OCI-LY7 (cell line): ENCODE results near the gene DDX42. TPM values are rescaled to one million over a fixed set of nuclear protein-coding genes. Genes with fewer than 3 reads are reported as not detected.
A peak's percentile ranks its signal among the peaks of the same experiment; 100 is the strongest.

Experiments used
- BruUV-seq: library from RNA; stranded (reverse); fragments of 400-500 nt; replicated peaks from 2 replicates; lab custom pipeline; 2021; lab: Mats Ljungman, UMichigan
- CTCF ChIA-PET: fragments of 300-600 bp; sonication (Branson Sonifier 250); formaldehyde crosslinking; loops from one replicate; lab custom pipeline; 2022; ENCODE audit warnings: antibody characterized with exemption; ENCODE audit not compliant: unreplicated experiment; lab: Charles Lee
- POLR2A ChIA-PET: fragments of 300-600 bp; sonication (Branson Sonifier 250); formaldehyde crosslinking; loops from one replicate; lab custom pipeline; 2022; ENCODE audit warnings: antibody characterized with exemption; lab: Charles Lee
- DNase-seq: peaks from one replicate; pipeline ENCODE4 v3.0.0-alpha.2; 2015; ENCODE audit warnings: low spot score
- H2AFZ ChIP-seq: fragments of 200-600 bp; sonication (generic), shearing (Covaris generic); 2 replicates; pipeline ENCODE4 v1.6.1; 2014; ENCODE audit warnings: mild to moderate bottlenecking, antibody characterized with exemption, low read length, moderate library complexity
- H3K27ac ChIP-seq: fragments of 200-600 bp; sonication (generic); 2 replicates; pipeline ENCODE4 v1.5.1; 2014; ENCODE audit warnings: mixed run types, low read depth, mild to moderate bottlenecking, moderate library complexity, low read length, inconsistent platforms; ENCODE audit not compliant: poor library complexity, severe bottlenecking
- H3K36me3 ChIP-seq: fragments of 200-600 bp; sonication (generic); 2 replicates; pipeline ENCODE4 v1.6.1; 2014; ENCODE audit warnings: mild to moderate bottlenecking, antibody characterized with exemption, low read length, moderate library complexity, mixed read lengths; ENCODE audit not compliant: insufficient read depth
- H3K4me1 ChIP-seq: fragments of 200-600 bp; sonication (generic); 2 replicates; pipeline ENCODE4 v1.5.1; 2014; ENCODE audit warnings: mild to moderate bottlenecking, low read length; ENCODE audit not compliant: insufficient read depth, poor library complexity, severe bottlenecking
- H3K4me2 ChIP-seq: fragments of 200-600 bp; sonication (generic); 2 replicates; pipeline ENCODE4 v1.6.1; 2014; ENCODE audit warnings: mild to moderate bottlenecking, low read length
- H3K4me3 ChIP-seq: fragments of 200-600 bp; sonication (generic); 2 replicates; pipeline ENCODE4 v1.5.1; 2014; ENCODE audit warnings: mild to moderate bottlenecking, low read depth, low read length; ENCODE audit not compliant: poor library complexity, severe bottlenecking
- H3K79me2 ChIP-seq: fragments of 200-600 bp; sonication (generic); 2 replicates; pipeline ENCODE4 v1.6.1; 2016; ENCODE audit warnings: low read depth, mild to moderate bottlenecking, low read length, moderate library complexity, mixed read lengths; ENCODE audit not compliant: insufficient read depth
- H3K9me2 ChIP-seq: fragments of 200-600 bp; sonication (generic); 2 replicates; pipeline ENCODE4 v1.6.1; 2016; ENCODE audit warnings: mild to moderate bottlenecking, low read length, mixed read lengths; ENCODE audit not compliant: insufficient read depth
- H3K9me3 ChIP-seq: fragments of 200-600 bp; sonication (generic); 2 replicates; pipeline ENCODE4 v1.6.1; 2014; ENCODE audit warnings: mild to moderate bottlenecking, mixed run types, low read length, mixed read lengths
- H4K20me1 ChIP-seq: fragments of 200-600 bp; sonication (generic); 2 replicates; pipeline ENCODE4 v1.6.1; 2014; ENCODE audit warnings: mild to moderate bottlenecking, antibody characterized with exemption, low read length, moderate library complexity, mixed read lengths; ENCODE audit not compliant: insufficient read depth
- EZH2phosphoT487 ChIP-seq: fragments of 200-600 bp; sonication (generic); IDR thresholded peaks from 2 replicates; pipeline ENCODE4 v1.6.1; 2018; ENCODE audit warnings: low read depth, borderline replicate concordance, mild to moderate bottlenecking, mixed run types, antibody characterized with exemption, low read length, moderate library complexity, mixed read lengths
- intact Hi-C: fragments of 100-400 bp; cut with micrococcal nuclease; formaldehyde crosslinking; loops from one replicate; pipeline ENCODE4 v1.10.0; 2022; ENCODE audit not compliant: unreplicated experiment
- total RNA-seq, 2 experiments: library from RNA; depleted of rRNA in 1 of 2; stranded (reverse); fragments of >200 nt in 1 of 2; shearing (Covaris generic) in 1 of 2; gene quantifications; 2 replicates each; pipeline ENCODE4 v1.2.3, GENCODE V29; 2014 to 2022
- TF ChIP-seq, protein P1 (sequence below): fragments of 200-600 bp; sonication (generic); conservative IDR thresholded peaks from 2 replicates; pipeline ENCODE4 v1.5.1; 2014; ENCODE audit warnings: mild to moderate bottlenecking, antibody characterized with exemption, low read length, moderate library complexity, mixed read lengths

The DDX42 gene
- total RNA-seq, 2 experiments from 2014 or later: 85.1 to 145 TPM

DNA sequence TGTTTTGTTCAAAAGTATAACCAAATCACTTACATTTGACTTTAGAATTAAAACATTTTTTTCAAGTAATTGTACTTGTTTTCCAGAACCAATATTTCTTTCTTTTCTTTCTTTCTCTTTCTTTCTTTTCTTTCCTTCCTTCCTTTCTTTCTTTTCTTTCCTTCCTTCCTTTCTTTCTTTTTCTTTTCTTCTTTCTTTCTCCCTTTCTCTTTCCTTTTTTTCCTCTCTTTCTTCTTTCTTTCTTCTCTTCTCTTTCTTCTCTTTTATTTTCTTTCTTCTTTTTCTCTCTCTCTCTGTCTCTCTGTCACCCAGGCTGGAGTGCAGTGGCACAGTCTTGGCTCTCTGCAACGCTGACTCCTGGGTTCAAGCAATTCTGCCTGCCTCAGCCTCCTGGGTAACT lies 26.8 kb downstream of the DDX42 start:
- H3K9me2 ChIP-seq: no peaks in the 10 kb centered on the region
- DNase-seq: no peak
- no TSS peak for BruUV-seq
- H3K36me3 ChIP-seq: peaks cover 100% of the 10 kb centered on the region
- ChIA-PET POLR2A (no interaction called here), CTCF (no interaction called here)
- TF ChIP-seq, protein P1, sequence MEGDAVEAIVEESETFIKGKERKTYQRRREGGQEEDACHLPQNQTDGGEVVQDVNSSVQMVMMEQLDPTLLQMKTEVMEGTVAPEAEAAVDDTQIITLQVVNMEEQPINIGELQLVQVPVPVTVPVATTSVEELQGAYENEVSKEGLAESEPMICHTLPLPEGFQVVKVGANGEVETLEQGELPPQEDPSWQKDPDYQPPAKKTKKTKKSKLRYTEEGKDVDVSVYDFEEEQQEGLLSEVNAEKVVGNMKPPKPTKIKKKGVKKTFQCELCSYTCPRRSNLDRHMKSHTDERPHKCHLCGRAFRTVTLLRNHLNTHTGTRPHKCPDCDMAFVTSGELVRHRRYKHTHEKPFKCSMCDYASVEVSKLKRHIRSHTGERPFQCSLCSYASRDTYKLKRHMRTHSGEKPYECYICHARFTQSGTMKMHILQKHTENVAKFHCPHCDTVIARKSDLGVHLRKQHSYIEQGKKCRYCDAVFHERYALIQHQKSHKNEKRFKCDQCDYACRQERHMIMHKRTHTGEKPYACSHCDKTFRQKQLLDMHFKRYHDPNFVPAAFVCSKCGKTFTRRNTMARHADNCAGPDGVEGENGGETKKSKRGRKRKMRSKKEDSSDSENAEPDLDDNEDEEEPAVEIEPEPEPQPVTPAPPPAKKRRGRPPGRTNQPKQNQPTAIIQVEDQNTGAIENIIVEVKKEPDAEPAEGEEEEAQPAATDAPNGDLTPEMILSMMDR: no peak
- no peak for TF ChIP-seq EZH2phosphoT487
- H3K4me1 ChIP-seq: no peaks in the 10 kb centered on the region
- H3K27ac ChIP-seq: no peak overlapping the region
- no peaks in the 10 kb centered on the region for H3K9me3 ChIP-seq
- H3K79me2 ChIP-seq: no peaks in the 10 kb centered on the region
- no peak overlapping the region for H3K4me3 ChIP-seq
- no peak overlapping the region for H2AFZ ChIP-seq
- H4K20me1 ChIP-seq: no peaks in the 10 kb centered on the region
- intact Hi-C loops: loop anchor here (10.0 kb wide), 1 partner anchor 46 kb away; no protein-coding TSS in a partner anchor
- H3K4me2 ChIP-seq: no peak overlapping the region

- TF ChIP-seq EZH2phosphoT487: no peak
- TF ChIP-seq, protein P1: no peak
- Histone ChIP-seq H3K9me2 (no peaks in the 10 kb centered on the region), H3K79me2 (no peaks in the 10 kb centered on the region), H3K9me3 (no peaks in the 10 kb centered on the region), H3K4me3 (no peak overlapping the region), H3K4me1 (no peaks in the 10 kb centered on the region), H3K27ac (no peak overlapping the region), H3K4me2 (no peak overlapping the region), H3K36me3 (peaks cover 99% of the 10 kb centered on the region), H4K20me1 (no peaks in the 10 kb centered on the region), H2AFZ (no peak overlapping the region)
- BruUV-seq: no TSS peak
- ChIA-PET CTCF (no interaction called here), POLR2A (interaction anchor here (0.6 to 1.0 kb wide), 6 partner anchors 14 to 1412 kb away, joined by 3 to 7 read pairs (median 4); no protein-coding TSS in a partner anchor)
- no peak for DNase-seq
- intact Hi-C loops: loop anchor here (10.0 kb wide), 1 partner anchor 50 kb away; no protein-coding TSS in a partner anchor
Measured at GRCh38 chr17:63804328-63804727, 30.4 kb downstream of the DDX42 start.

- intact Hi-C loops: loop anchor here (10.0 kb wide), 1 partner anchor 51 kb away; no protein-coding TSS in a partner anchor
- TF ChIP-seq, protein P1: no peak
- no peak for TF ChIP-seq EZH2phosphoT487
- Histone ChIP-seq H3K36me3 (peaks cover 99% of the 10 kb centered on the region), H3K4me1 (no peaks in the 10 kb centered on the region), H3K4me3 (no peak overlapping the region), H3K9me3 (no peaks in the 10 kb centered on the region), H3K4me2 (no peak overlapping the region), H3K9me2 (no peaks in the 10 kb centered on the region), H3K79me2 (no peaks in the 10 kb centered on the region), H2AFZ (no peak overlapping the region), H3K27ac (no peak overlapping the region), H4K20me1 (no peaks in the 10 kb centered on the region)
- no peak for DNase-seq
- ChIA-PET POLR2A (interaction anchor here (0.7 to 1.0 kb wide), 3 partner anchors 13 to 73 kb away, joined by 3 to 4 read pairs (median 3); no protein-coding TSS in a partner anchor), CTCF (no interaction called here)
- BruUV-seq: TSS peak; percentile 31
Measured at GRCh38 chr17:63805591-63805990, 31.6 kb downstream of the DDX42 start.
